A673 (cell line): ENCODE results near the gene GFY. TPM values are rescaled to one million over a fixed set of nuclear protein-coding genes. Genes with fewer than 3 reads are reported as not detected.

Experiments used
- BruUV-seq: library from RNA; stranded (reverse); fragments of 400-500 nt; replicated peaks from 2 replicates; lab custom pipeline; 2021; lab: Mats Ljungman, UMichigan
- CTCF ChIA-PET: fragments of 300-600 bp; sonication (Branson Sonifier 250); formaldehyde crosslinking; loops from one replicate; lab custom pipeline; 2022; ENCODE audit warnings: antibody characterized with exemption; lab: Charles Lee
- POLR2A ChIA-PET: fragments of 300-600 bp; sonication (Branson Sonifier 250); formaldehyde crosslinking; loops from one replicate; lab custom pipeline; 2022; ENCODE audit warnings: antibody characterized with exemption; ENCODE audit not compliant: low non-redundant PET; lab: Charles Lee
- DNase-seq: peaks from one replicate; pipeline ENCODE4 v3.0.0-alpha.2; 2015; ENCODE audit warnings: low spot score
- H3K27ac ChIP-seq: fragments of 200-600 bp; sonication (generic); 2 replicates; pipeline ENCODE4 v1.5.1; 2016; ENCODE audit warnings: mixed run types, low read depth, mild to moderate bottlenecking, mixed read lengths, antibody characterized with exemption, low read length; ENCODE audit not compliant: poor library complexity, severe bottlenecking
- H3K27me3 ChIP-seq: fragments of 200-600 bp; sonication (generic); replicated peaks from 2 replicates; pipeline ENCODE4 v1.6.1; 2017; ENCODE audit warnings: mixed run types, low read depth, mild to moderate bottlenecking, mixed read lengths, antibody characterized with exemption, low read length; ENCODE audit not compliant: insufficient read depth, poor library complexity
- H3K36me3 ChIP-seq: fragments of 200-600 bp; sonication (generic); 2 replicates; pipeline ENCODE4 v1.6.1; 2016; ENCODE audit warnings: mixed run types, mild to moderate bottlenecking, mixed read lengths, antibody characterized with exemption, low read length; ENCODE audit not compliant: insufficient read depth, poor library complexity, severe bottlenecking
- H3K4me1 ChIP-seq: fragments of 200-600 bp; sonication (generic); 2 replicates; pipeline ENCODE4 v1.6.1; 2017; ENCODE audit warnings: mixed run types, mild to moderate bottlenecking, mixed read lengths, antibody characterized with exemption, low read length; ENCODE audit not compliant: insufficient read depth, poor library complexity, severe bottlenecking
- H3K4me3 ChIP-seq: fragments of 200-600 bp; sonication (generic); 2 replicates; pipeline ENCODE4 v1.5.1; 2016; ENCODE audit warnings: low read depth, mixed run types, mild to moderate bottlenecking, mixed read lengths, low read length; ENCODE audit not compliant: poor library complexity, severe bottlenecking
- H3K9me3 ChIP-seq: fragments of 200-600 bp; sonication (generic); 2 replicates; pipeline ENCODE4 v1.6.1; 2016; ENCODE audit warnings: mixed run types, low read depth, mild to moderate bottlenecking, mixed read lengths, antibody characterized with exemption, low read length; ENCODE audit not compliant: poor library complexity, severe bottlenecking
- EZH2 ChIP-seq: fragments of 200-600 bp; sonication (generic); IDR thresholded peaks from 2 replicates; pipeline ENCODE4 v1.6.1; 2017; ENCODE audit warnings: borderline replicate concordance, low read depth, mild to moderate bottlenecking, mixed read lengths, antibody characterized with exemption, low read length; ENCODE audit not compliant: poor library complexity, severe bottlenecking
- intact Hi-C: fragments of 100-400 bp; cut with micrococcal nuclease; formaldehyde crosslinking; loops from one replicate; pipeline ENCODE4 v1.10.0; 2022; ENCODE audit not compliant: unreplicated experiment
- total RNA-seq: library from RNA; stranded (reverse); gene quantifications from 2 replicates; pipeline ENCODE4 v1.2.3, GENCODE V29; 2021
- TF ChIP-seq, protein P1 (sequence below): fragments of 300-800, 200-600 bp; sonication (generic); conservative IDR thresholded peaks from 2 replicates; pipeline ENCODE4 v1.5.1; 2017; ENCODE audit warnings: low read depth, mild to moderate bottlenecking, antibody characterized with exemption, low read length, moderate library complexity, mixed read lengths

The GFY gene
- total RNA-seq, 1 experiment from 2014 or later = not detected

DNA sequence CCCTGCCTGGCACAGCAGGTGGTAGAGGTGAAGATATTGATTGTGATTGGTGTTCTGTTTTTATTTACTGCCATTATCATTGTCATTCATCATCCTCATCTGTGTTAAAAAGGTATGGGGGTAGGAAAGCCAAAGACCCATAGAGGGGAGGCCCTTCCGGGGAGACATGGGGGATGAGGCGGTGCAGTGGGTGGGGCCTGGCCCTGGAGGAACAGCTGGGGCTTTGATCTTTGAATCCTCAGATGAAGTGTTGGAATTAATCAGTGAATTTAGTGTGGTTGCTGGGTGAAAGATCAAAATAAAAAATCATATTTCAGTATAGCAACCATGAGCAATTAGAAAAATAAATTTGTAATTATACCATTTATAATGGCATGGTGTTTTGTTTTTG lies 9.4 kb upstream of the GFY start:
- Histone ChIP-seq H3K27me3 (peaks cover 19% of the 10 kb centered on the region), H3K36me3 (no peaks in the 10 kb centered on the region), H3K4me1 (no peaks in the 10 kb centered on the region), H3K4me3 (no peak overlapping the region), H3K27ac (no peak overlapping the region), H3K9me3 (no peaks in the 10 kb centered on the region)
- DNase-seq = no peak
- CTCF ChIA-PET = interaction anchor here (0.6 kb wide), 1 partner anchor 343 kb away, joined by 3 read pairs; no protein-coding TSS in a partner anchor
- TF ChIP-seq, protein P1, sequence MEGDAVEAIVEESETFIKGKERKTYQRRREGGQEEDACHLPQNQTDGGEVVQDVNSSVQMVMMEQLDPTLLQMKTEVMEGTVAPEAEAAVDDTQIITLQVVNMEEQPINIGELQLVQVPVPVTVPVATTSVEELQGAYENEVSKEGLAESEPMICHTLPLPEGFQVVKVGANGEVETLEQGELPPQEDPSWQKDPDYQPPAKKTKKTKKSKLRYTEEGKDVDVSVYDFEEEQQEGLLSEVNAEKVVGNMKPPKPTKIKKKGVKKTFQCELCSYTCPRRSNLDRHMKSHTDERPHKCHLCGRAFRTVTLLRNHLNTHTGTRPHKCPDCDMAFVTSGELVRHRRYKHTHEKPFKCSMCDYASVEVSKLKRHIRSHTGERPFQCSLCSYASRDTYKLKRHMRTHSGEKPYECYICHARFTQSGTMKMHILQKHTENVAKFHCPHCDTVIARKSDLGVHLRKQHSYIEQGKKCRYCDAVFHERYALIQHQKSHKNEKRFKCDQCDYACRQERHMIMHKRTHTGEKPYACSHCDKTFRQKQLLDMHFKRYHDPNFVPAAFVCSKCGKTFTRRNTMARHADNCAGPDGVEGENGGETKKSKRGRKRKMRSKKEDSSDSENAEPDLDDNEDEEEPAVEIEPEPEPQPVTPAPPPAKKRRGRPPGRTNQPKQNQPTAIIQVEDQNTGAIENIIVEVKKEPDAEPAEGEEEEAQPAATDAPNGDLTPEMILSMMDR = no peak
- no peak for TF ChIP-seq EZH2
- BruUV-seq = no TSS peak
- POLR2A ChIA-PET = no interaction called here
- intact Hi-C loops = no loop called here

DNA sequence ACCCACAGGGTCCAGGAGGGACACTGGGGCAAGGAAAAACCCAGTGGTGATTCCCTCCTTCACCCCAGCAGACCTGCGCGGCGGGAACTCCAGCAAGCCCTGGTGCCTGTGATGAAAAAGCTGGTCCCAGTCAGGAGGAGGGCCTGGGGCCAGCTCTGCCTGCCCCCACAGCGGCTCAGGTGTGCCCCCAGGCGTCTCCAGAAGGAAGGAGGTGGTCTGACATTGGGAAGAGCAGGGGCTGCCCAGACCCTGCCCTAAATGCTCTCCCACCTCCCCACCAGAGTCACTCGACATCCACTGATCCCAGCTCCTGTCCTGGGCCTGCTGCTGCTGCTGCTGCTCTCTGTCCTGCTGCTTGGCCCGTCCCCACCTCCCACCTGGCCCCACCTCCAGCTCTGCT lies 8.1 kb upstream of the GFY start:
- Histone ChIP-seq H3K27ac (no peak overlapping the region), H3K4me1 (peaks cover 5% of the 10 kb centered on the region), H3K9me3 (no peaks in the 10 kb centered on the region), H3K27me3 (peaks cover 31% of the 10 kb centered on the region), H3K36me3 (no peaks in the 10 kb centered on the region), H3K4me3 (no peak overlapping the region)
- ChIA-PET CTCF (no interaction called here), POLR2A (interaction anchor here (0.5 kb wide), 1 partner anchor 193 kb away, joined by 3 read pairs; no protein-coding TSS in a partner anchor)
- BruUV-seq = no TSS peak
- no peak for DNase-seq
- intact Hi-C loops = no loop called here
- TF ChIP-seq EZH2 = no peak
- TF ChIP-seq, protein P1 = no peak

DNA sequence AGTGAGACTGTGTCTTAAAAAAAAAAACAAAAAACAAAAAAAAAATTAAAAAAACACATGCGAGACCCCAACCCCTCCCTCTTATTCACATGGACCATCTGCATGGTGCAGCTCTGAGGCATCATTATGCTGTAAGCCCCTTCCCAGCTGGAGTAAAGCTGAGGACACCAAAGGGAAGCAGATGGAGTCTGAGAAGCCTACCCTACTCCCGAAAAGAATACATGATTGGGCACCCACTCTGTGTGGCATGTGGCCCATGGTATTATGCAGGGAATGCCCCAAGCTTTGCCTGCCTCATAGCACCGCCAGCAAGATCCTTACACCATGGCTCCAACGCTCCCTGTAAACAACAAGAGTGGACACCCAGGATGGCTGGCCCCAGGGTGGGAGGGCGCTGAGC lies 6.7 kb upstream of the GFY start:
- no TSS peak for BruUV-seq
- H3K4me1 ChIP-seq = peaks cover 8% of the 10 kb centered on the region
- H3K4me3 ChIP-seq = no peak overlapping the region
- TF ChIP-seq EZH2 = no peak
- TF ChIP-seq, protein P1 = no peak
- H3K27me3 ChIP-seq = peaks cover 45% of the 10 kb centered on the region
- intact Hi-C loops = no loop called here
- H3K27ac ChIP-seq = no peak overlapping the region
- no peak for DNase-seq
- H3K9me3 ChIP-seq = no peaks in the 10 kb centered on the region
- ChIA-PET CTCF (interaction anchor here (0.6 kb wide), 1 partner anchor 11 kb away, joined by 3 read pairs; no protein-coding TSS in a partner anchor), POLR2A (no interaction called here)
- H3K36me3 ChIP-seq = no peaks in the 10 kb centered on the region
